SK-N-SH (cell line): ENCODE measurements around the gene TADA2B.

ENCODE experiments used
- CTCF ChIP-seq: fragments of 200-600 bp; sonication (generic); IDR thresholded peaks from 2 replicates; pipeline ENCODE4 v1.6.1; 2017; ENCODE audit warnings: antibody characterized with exemption, mild to moderate bottlenecking, moderate library complexity
- EZH2phosphoT487 ChIP-seq: fragments of 200-600 bp; sonication (generic); IDR thresholded peaks from 2 replicates; pipeline ENCODE4 v1.6.1; 2017; ENCODE audit warnings: low read depth, mixed run types, mild to moderate bottlenecking, antibody characterized with exemption, moderate library complexity, borderline replicate concordance
- GABPA ChIP-seq: IDR thresholded peaks from 2 replicates; pipeline ENCODE4 v1.4.0; 2012; ENCODE audit warnings: low read depth, mild to moderate bottlenecking
- MXI1 ChIP-seq: IDR thresholded peaks from 2 replicates; pipeline ENCODE4 v1.6.1; 2012; ENCODE audit warnings: mild to moderate bottlenecking, low read depth, low read length, improper control_type of control experiment
- POLR2AphosphoS5 ChIP-seq: IDR thresholded peaks from 2 replicates; pipeline ENCODE4 v1.6.1; 2012; ENCODE audit warnings: low read depth, low read length
- RXRA ChIP-seq: IDR thresholded peaks from 2 replicates; pipeline ENCODE4 v1.4.0; 2012; ENCODE audit warnings: low read depth, mild to moderate bottlenecking, borderline replicate concordance
- TEAD4 ChIP-seq: IDR thresholded peaks from 2 replicates; pipeline ENCODE4 v1.4.0; 2012; ENCODE audit warnings: mild to moderate bottlenecking, borderline replicate concordance; ENCODE audit not compliant: insufficient read depth

GRCh38 chr4:7020290-7020689 lies 22.9 kb upstream of the TADA2B start:
- TF ChIP-seq MXI1 (no peak), EZH2phosphoT487 (no peak), CTCF (no peak), TEAD4 (no peak), GABPA (no peak), RXRA (no peak), POLR2AphosphoS5 (no peak)
